ENCODE results near the gene FYB1.
A peak's percentile ranks its signal among the peaks of the same experiment; 100 is the strongest.

Gene FYB1

GRCh38 chr5:39257554-39257953, 38.2 kb upstream of the FYB1 start:
- no peak for DNase-seq (ENCODE audit: low read depth)
- TF ChIP-seq, protein P1, sequence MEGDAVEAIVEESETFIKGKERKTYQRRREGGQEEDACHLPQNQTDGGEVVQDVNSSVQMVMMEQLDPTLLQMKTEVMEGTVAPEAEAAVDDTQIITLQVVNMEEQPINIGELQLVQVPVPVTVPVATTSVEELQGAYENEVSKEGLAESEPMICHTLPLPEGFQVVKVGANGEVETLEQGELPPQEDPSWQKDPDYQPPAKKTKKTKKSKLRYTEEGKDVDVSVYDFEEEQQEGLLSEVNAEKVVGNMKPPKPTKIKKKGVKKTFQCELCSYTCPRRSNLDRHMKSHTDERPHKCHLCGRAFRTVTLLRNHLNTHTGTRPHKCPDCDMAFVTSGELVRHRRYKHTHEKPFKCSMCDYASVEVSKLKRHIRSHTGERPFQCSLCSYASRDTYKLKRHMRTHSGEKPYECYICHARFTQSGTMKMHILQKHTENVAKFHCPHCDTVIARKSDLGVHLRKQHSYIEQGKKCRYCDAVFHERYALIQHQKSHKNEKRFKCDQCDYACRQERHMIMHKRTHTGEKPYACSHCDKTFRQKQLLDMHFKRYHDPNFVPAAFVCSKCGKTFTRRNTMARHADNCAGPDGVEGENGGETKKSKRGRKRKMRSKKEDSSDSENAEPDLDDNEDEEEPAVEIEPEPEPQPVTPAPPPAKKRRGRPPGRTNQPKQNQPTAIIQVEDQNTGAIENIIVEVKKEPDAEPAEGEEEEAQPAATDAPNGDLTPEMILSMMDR (conservative IDR thresholded peaks at IDR 0.05; ENCODE audit: control insufficient read depth, insufficient read depth, low read depth, low read length), result no peak
- no peak overlapping the region for H3K4me3 ChIP-seq (ENCODE audit: control insufficient read depth, low read depth, low read length)

DNA sequence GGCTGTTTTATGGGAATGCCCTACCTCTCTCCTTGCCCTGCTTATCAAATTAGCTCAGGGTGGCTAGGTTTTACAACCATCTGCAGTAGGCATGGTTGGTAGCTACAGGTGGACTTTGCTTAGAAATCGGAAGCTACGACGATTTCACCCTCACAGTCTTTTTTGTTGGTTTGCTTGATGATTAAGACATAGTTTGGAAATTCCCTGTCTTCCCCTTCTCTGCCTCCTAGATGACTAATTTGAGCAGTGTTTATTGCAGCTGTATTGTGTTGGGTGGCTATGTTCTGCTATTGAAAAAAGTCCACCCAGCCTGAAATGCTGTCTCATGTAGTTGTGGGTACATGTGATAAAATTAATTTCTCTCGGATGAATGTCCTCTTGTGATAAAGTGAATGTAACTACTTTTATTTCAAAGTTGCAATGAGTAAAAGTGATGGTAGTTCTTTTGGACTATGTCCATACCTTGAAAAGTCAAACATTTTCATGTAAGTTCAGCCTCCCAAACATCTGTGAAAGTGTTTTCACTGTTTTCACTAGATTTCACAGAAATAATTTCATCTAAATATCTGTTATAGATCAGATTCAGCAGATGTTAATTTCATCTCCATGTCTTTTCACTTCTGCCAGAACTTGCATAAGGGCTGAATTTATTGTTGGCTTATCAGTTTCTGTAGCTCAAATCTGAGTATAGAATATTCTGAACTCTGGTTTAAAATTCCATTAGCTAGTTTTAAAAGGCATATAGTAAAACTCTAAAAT, 37.3 kb upstream of the FYB1 start:
- TF ChIP-seq, protein P1 (conservative IDR thresholded peaks at IDR 0.05; ENCODE audit: control insufficient read depth, insufficient read depth, low read depth, low read length), result no peak
- peak; percentile 86 for DNase-seq (ENCODE audit: low read depth)
- no peak overlapping the region for H3K4me3 ChIP-seq (ENCODE audit: control insufficient read depth, low read depth, low read length)

DNA sequence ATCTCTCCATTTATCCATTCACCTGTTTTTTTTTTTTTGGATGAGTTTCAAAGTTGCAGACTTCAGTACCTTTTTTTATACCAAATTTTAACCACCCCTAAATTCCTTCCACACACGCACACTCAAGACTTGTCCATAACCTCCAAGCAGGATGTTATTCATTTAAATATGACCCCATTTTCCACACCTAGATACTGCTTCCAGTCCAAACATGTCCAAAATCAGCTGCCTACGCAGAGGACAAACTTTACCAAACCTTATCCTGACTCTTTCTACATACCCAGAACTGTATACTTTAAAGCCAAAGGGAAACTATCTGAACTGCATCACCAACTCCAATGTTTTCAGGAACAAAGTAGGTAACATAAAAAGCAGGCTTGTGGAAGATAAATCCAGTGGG, 36.0 kb upstream of the FYB1 start:
- no peak overlapping the region for H3K4me3 ChIP-seq (ENCODE audit: control insufficient read depth, low read depth, low read length)
- DNase-seq (ENCODE audit: low read depth), result no peak
- TF ChIP-seq, protein P1 (conservative IDR thresholded peaks at IDR 0.05; ENCODE audit: control insufficient read depth, insufficient read depth, low read depth, low read length), result no peak

DNA sequence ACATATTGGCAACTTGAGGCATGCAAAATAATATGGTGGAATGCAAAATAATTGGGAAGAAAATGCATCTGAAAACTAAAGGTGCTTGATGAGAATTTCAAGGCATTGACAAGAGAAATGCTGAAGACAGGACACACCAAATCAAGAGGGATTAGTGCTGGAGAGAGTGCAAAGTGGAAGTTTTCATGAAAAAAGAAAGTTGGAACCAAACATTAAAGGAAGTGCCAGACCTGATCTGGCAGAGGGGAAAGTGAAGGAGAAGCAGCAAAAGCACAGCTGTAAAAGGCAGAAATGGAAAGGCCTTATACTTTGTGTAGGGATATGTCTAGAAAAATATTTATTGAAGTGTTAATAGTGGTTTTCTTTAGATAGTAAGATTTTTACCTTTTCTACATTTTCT, 35.3 kb upstream of the FYB1 start:
- no peak overlapping the region for H3K4me3 ChIP-seq (ENCODE audit: control insufficient read depth, low read depth, low read length)
- TF ChIP-seq, protein P1 (conservative IDR thresholded peaks at IDR 0.05; ENCODE audit: control insufficient read depth, insufficient read depth, low read depth, low read length), result no peak
- no peak for DNase-seq (ENCODE audit: low read depth)

DNA sequence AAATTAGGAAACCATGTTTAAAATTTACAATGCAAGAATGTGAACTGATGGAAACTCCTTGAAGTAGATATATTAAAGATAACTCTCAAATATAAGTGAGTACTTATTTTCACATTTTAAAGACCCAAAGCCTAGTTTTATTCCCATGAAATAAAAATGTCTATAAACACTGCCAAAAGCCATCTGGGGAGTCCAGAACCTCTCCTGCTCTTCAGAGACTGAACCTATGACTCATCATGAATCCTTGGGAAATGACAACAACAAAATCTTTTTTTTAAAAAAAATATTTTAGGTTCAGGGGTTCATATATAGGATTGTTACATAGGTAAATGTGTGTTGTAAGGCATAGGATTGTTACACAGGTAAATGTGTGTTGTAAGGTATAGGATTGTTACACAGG, 33.8 kb upstream of the FYB1 start:
- peak; percentile 62 for DNase-seq (ENCODE audit: low read depth)
- TF ChIP-seq, protein P1 (conservative IDR thresholded peaks at IDR 0.05; ENCODE audit: control insufficient read depth, insufficient read depth, low read depth, low read length), result no peak
- no peak overlapping the region for H3K4me3 ChIP-seq (ENCODE audit: control insufficient read depth, low read depth, low read length)

DNA sequence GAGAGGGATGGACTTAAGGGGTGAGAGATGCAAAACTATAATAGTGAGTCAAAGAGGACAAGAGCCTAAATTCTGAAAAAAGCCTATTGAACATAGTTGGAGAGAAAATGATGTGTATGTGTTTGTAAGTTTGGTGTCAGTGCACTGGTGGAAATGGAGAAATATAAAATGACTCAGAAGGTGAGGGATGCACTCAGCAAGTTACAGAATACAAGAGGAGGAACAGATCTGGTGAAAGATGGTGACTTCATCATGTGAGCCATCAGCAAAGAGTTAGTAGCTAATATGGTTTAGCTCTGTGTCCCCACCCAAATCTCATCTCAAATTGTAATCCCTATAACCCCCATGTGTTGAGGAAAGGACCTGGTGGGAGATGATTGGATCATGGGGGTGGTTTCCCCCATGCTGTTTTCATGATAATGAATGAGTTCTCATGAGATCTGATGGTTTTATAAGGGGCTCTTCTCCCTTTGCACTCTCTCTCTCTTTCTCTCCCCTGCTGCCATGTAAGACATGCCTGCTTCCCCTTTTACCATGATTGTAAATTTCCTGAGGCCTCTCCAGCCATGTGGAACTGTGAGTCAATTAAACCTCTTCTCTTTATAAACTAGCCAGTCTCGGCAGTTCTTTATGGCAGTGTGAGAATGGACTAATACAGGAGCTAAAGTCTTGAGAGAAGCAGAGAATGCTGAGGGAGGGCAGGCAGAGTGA, 30.4 kb upstream of the FYB1 start:
- H3K4me3 ChIP-seq (ENCODE audit: control insufficient read depth, low read depth, low read length), result no peak overlapping the region
- peak; percentile 25 for DNase-seq (ENCODE audit: low read depth)
- TF ChIP-seq, protein P1 (conservative IDR thresholded peaks at IDR 0.05; ENCODE audit: control insufficient read depth, insufficient read depth, low read depth, low read length), result no peak
